Measurements from ENCODE around the gene IVD.
"Not testable (repeated sequence)": the region's sequence is repeated elsewhere in the genome, so short reads cannot be mapped to it uniquely, and the experiment has no call there.

IVD gene

DNA sequence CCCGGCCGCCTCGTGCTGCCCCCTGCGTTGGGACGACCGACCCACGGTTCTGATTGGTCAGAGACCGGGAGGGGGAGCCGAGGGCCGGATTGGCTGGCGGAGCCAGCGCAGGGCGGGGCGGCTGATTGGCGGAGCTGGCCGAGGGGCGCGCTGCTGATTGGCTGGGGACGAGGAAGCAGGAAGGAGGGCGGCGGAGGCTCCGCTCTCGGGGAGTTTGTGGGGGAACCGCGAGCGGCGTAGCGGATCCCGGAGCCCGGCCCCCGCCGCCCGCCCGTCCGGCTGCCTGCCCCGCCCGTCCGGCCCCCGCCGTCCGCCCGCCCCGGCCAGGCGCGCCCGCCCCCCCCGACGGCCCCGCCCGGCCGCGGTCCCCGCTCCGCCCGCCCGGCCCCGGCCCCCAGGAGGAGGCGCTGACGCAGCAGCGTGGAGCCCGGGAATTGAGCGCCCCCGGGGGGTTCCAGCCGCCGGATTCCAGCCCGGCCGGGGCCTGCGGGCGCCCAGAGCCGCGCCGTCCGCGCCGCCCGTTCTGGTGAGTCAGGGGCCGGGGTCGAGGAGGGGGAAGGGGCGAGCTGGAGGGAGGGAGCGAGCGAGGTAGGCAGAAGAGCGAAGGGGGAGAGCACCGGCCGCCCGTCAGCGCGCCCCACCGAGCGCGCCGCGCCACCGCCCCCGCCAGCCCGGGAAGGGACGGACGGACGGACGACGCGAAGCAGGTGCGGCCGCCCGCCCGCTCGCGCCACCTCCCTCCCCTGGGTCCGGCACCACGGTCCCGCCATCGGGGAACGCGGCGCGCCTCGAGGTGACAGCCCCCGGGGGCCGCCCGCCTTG lies 35.4 kb downstream of the IVD start, which contains the start of gene BAHD1:
BAHD1 (plus strand) TSS at position 211 of the 822 bp plus-strand sequence. CDS start 17,512 bp downstream, outside the sequence.
- peak; percentile 98 for DNase-seq

DNA sequence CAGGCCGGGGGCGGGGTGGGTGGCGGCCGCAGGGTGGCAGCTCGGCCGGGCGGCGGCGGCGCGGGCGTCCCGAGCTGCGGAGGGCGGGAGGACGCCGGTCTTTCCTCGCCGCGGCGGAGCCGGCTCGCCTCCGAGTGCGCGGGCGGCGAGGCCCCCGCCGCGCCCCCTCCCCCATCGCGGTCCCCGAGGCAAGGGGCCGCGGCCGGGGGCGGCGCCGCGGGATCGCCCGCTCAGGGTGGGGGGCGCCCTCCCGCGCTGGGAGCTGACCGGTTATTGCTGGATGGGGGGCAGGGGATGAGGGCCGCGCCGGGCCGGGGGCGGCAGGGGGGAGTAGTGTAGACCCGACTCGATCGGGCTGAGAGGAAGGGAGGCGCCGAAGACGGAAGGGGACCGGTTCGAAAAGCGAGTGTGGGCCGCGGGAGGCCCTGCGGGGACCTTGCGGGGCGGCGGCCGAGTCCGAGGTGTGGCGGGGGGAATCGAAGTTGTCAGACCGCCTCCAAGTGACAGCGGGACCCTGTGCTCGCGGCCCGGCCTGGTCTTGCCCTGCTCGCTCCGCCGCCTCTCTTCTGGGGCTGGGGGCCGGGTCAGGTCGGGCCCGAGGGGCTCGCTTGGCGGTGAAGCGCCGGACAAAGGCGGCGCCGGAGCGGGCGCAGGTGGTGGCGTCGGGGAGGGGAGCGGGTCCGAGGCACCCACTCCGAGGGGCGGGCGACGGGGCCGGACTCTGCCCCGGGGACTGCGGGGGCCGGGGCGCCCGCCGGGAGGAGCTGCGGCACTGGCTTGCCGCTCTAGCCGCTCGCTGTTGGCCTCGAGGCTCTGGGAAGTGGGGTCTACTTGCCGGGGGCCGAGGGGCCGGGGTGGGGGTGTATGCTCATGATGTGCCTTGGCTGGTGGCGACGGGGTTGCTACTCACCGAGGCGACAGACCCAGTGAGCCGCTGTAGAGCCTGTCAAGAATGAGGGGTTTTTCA lies 36.3 kb downstream of the IVD start:
- peak; percentile 46 for DNase-seq

DNA sequence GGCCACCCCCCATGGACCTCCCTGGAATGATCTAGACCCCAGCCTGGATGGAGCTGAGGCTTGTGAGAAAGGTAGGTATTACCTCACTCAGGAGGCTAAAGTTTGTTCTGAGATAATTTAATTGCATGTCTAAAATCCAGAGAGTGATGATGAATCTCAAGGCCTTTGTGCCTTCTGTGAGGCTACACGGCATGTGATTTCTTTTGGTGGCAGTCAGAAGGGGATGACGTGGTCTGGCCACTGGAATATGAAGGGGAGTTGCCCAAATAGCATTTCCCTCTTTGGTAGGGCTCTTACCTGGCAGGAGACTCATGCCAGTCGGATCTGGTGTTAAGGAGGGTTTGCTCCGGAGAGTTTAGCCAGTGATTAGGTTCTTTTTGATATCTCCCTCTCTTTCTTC lies 37.7 kb downstream of the IVD start:
- DNase-seq, result no peak

DNA sequence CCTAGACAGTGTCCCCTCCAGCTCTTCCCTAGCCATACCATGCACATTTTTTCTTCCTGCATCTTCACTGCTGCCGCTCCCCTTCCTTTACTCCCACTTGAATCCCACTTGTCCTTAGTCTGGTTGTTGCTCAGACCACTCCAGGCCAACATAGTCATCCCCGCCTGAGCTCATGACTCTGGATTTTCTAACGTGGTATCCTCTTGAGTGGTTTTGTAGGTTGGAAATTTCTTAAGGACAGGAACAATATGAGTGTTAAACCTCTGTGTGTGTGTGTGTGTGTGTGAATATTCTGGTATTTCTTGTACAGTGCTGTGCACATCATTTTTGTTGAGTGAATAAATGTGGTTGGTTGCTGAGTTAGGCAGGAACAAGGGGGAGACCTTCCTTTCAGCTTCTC lies 38.3 kb downstream of the IVD start:
- DNase-seq, result no peak

DNA sequence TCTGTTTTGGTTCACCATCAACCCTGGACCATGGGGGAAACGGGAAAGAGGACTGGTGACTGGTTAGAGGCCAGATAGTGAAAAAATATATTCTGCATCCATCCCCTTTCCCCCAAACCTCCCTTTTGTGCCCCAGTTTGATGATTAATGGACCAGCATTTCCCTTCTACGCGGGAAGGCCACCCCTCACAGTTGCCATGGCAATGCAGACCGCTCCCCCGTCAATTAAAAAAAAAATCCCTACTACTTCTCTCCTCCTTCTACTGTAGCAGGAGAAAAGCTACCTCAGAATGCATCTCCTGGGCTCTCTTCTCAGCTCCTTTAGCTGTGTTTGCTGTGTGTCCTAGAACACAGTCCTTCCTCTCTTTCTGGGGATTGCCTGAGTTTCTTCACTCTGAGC lies 39.1 kb downstream of the IVD start:
- DNase-seq, result no peak

DNA sequence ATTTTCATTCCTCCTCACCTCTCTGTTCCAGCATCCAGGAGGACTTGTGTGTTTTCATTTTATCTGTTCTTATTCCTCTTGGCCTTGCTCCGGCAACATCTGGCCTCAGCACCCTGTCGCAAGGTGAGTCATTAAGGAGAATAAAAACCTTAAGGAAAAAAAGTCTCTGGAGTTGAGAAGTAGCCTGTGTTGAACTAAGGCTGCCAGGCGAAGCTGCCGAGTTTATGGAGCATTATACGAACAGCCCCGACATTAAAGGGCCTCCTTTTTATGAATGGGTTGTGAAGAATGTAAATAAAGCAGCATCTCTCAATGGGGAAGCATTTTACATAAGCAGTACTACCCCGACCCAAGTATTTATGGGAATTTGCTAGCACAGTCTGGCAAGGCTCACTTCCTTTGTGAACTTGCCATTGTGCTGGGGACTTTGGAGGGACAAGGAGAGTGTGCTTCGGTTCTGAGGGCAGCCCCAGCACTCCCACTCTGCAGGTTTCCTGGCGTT lies 39.9 kb downstream of the IVD start:
- no peak for DNase-seq

DNA sequence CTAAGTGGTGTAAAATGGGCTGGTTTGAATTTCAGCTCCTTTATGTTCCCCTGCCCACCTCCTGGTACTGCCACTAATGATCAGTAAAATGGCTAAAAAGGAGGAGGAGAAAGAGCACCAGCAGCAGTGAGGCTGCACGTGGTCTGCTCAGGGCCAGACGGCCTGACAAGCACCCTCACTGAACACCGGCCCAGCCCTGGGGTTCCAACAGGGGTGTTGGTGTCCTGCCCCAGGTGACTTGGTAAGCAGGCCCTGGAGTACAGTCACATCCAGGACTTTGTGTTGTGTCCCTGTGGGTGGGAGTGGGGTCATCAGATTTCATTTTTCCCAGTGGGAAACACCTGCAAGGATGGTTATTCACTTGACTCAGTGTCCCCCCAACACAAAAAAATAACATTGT lies 40.5 kb downstream of the IVD start:
- DNase-seq, result no peak

DNA sequence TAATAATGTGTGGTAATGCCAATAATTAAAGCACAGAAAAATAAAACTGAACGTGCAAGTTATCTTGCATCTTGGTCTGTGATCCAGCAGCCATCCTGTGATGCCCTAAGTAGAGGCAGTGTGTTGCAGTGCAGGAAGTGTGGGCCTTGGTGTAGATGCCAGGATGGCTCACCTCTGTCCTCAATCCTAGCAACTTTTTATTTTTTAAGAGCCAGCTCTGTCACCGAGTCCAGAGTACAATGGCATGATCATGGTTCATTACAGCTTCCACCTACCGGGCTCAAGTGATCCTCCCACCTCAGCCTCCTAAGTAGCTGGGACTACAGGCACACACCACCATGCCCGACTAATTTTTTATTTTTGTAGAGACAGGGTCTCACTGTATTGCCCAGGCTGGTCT lies 42.8 kb downstream of the IVD start:
- DNase-seq, result no peak

DNA sequence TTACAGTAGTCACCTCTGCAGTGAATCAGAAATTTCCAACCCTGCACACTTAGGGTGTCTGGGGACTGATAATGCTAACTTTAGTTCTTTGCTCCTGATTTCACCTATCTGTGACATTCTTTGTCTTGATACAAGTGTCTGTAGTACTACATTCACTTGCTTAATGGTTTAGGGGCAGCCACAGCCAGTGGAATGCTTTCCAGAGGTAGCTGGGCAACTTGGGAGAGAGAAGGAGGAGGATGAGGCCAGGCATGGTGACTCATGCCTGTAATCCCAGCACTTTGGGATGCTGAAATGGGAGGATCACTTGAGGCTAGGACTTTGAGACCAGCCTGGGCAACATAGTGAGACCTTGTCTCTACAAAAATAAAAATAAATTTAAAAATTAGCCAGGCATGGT lies 43.7 kb downstream of the IVD start:
- DNase-seq, result no peak

DNA sequence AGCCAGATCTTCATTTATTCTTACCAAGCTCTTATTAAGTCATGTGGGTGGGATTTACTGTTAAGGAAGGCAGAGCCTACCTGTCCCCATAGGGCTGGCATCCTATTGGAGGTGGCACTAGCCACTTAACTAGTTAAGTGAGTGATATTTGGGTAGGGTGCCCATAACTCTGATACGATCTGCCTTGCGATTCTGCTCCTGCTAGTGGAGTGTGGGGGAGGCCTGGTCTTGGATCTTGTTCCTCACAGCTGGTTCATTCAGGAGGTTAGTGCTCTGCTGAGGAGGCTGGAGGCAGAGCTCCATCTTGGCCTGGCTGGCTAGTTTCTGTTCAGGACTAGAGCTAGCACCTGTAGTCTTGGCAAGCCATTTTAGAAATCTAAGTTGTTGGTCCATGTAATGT lies 44.5 kb downstream of the IVD start:
- no peak for DNase-seq

DNA sequence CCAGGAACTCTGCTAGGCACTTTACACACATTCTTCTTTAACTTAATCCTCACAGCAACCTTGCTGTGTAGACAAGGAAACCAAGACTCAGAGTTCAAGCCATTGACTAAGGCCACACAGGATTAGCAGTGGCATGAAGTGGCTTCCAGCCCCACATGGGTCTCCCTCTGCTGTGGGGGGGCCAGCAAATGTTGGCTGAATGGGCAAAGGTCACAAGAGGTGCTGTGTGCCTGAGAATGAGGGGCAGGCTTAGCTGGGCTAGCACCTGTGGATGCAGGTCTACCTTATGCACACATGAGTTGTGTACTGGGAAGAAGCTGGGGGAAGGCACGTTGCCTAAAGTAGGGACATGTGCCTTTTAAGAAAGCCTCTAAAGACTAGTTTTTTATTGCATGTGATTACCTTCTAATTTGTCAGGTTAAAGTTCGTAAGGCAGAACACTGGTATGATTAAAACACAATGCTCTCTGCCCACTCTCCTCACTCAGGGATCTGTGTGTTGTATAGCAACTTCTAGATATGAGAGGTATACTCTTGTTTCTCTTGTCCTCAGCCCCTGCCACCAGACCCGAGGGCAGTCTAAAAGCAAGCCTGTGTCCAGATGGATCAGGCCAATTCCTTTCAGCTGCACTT lies 46.0 kb downstream of the IVD start:
- DNase-seq, result no peak

DNA sequence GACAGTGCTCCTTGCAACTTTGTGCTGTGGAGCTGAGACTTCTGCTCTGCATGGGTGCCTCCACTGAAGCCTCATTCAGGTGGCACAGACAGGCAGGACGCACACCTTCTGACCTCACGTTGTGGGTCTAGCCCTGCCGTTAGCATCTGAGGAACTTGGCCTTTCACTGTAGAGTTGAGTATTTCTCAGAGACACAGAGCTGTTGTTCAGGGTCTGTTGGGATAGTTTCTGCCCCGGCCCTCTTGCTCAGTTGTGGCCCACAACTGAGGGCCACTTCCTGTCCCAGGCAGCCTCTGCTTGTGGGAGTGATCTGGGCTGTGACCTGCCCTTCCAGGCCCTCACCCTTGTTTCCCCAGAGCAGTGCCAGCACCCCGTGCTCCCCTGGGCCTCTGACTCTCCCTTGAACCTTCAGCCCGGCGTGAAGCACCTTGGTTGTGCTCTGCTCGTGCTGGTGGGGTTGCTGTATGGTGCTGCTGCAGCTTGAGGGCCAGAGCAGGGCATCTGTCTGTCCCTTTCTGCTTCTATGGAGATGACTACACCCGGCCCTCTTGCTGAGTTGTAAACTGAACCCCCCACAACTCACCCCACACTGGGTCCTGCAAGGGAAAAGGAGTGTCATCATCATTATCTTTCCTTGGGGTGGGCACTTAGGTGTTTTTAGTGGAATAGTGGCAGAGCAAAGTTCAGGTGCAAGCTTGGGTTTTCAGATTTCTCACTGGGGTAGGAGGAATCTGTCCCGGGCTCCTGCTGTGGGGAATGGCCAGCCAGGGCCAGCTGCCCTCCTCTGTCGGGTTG lies 46.9 kb downstream of the IVD start:
- no peak for DNase-seq

DNA sequence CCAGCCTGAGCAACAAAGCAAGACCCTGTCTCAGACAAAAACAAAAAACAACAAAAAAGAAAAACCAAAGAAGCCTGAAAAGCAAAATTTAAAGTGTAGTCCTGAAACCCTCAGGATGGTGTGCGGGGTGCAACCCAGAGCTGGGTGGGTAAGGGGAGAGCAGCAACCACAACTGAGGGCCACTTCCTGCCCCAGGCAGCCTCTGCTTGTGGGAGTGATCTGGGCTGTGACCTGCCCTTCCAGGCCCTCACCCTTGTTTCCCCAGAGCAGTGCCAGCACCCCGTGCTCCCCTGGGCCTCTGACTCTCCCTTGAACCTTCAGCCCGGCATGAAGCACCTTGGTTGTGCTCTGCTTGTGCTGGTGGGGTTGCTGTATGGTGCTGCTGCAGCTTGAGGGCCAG lies 48.3 kb downstream of the IVD start:
- not testable (repeated sequence) for DNase-seq

DNA sequence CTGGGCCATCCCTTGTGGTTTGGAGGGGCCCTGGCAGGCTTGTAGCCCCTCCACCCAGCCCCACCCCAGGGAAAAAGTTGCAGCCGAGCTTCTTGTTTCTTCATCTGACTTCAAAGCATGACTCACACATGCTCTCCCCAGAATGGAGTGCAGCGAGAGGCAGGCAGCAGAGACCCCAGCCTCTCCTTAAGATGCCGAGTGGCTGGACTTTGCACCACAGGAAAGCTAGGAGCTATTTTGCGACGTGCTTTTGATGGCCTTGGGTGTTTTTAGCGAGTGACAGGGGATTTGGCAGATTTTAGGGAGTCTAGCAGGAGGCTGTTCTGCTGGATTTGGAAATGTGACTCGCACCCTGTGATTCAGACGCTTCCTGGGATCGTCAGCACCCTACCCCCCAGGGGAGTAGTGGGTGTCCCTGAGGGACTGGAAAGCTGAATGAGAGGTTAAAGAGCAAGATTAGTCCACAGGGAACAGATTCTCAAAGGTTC lies 49.4 kb downstream of the IVD start:
- no peak for DNase-seq

DNA sequence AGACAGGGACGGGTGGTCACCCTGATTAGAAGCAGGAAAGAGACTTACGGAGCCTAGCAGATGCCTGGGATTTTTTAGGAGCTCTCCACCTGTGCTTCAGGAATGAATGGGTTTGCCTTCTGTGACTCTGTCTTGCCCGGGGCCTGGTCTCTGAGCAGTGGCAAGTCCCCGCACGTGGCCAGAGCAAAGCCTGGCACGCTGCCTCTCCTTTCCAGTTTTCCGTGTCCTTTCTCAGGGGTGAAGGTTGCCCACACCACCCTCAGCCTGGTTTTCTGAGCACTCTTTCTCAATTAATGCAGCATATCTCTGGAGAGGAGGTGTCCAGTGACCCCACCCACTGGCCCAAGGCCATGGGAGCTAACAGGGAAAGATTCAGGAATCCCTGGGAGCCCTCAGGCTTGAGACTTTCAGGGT lies 50.7 kb downstream of the IVD start:
- no peak for DNase-seq

DNA sequence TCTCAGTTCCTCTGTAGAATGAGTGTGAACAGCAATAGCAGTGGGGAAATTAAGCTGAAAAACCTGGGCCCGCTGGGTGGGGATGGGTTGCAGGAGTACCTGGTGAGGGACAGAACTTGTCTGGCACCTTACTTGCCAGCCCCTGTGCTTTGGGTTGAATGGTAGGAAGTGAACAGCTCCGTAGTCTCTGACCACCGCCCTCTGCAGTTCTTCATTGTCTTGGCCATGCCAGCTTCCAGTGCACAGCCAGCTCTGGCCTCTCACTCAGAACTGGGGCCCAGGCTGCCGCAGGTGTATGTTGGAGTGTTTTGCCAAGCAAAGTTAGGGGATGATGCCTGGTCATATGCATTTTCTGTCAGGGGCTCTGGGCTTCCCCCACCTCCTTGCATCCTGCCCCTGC lies 51.1 kb downstream of the IVD start:
- no peak for DNase-seq

DNA sequence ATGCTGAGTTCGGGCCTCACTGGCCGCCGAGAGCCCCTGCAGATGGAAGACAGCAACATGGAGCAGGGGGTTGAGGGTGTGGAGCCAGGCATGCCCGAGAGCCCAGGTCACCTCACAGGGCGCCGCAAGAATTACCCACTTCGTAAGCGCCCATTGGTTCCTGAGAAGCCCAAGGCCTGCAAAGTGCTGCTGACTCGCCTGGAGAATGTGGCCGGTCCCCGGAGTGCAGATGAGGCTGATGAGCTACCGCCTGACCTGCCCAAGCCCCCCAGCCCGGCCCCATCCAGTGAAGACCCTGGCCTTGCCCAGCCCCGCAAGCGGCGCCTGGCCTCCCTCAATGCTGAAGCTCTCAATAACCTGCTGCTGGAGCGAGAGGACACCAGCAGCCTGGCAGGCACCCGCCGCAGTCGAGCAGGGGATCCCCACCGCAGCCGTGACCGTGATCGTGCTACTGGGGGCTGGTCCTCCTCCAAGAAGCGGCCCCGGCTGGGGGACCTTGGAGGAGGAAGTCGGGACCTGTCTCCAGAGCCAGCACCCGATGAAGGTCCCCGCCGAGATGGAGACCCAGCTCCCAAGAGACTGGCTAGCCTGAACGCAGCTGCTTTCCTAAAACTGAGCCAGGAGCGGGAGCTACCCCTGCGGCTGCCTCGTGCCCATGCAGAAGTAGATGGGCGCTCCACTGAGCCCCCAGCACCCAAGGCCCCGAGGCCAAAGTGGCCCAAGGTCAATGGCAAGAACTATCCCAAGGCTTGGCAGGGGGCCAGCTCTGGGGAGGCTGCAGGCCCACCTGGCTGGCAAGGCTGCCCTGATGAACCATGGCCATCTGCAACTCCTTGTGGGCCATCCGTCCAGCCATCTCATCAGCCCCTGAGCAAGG lies 53.1 kb downstream of the IVD start:
- DNase-seq, result no peak

DNA sequence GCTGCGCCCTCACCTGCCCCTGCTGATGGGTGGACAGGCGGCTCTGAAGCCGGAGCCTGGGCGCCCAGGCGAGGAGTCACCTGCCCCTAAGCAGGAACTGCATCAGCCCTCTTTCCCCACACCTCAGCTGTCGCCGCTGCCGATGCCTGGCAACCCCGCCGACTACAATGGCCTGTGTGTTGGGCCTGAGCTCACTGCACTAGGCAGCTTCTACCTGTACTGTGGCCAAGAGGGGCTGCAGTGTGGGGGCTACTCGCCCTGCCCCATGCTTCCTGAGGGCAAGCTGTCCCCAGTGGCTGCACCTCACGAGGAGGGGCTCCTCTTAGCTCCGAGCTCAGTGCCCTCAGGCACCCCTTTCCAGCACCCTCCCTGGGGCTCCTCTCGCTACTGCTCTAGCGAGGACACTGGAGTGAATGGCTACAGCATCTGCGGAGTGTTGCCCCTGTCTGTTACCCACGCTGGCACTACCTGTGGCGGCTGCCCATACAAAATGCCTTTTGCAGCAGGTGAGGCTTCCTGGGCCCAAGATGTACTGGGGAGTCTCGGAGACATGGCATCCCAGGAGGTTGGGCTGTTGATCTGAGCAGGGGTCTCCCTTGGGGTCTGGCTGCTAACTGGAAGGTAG lies 53.9 kb downstream of the IVD start:
- no peak for DNase-seq

DNA sequence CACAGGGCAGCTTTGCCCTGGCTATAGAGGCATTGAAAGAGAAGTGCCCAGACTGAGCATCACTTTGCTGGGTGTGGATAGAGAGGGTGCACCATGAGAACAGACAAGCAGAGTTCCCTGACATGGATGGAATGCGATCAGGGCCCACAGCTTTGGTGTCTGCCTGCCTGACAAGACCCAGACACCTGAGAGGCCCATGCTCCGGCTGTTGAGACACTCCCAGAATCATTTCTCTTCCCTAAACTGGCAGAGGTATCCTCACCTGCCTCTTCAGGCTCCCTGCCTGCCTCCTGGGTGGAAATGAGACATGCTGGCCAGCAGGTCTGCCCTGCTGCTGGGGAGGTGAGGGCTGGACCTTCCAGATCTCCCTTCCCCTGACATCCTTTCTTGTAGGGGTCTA lies 54.8 kb downstream of the IVD start:
- DNase-seq, result no peak

DNA sequence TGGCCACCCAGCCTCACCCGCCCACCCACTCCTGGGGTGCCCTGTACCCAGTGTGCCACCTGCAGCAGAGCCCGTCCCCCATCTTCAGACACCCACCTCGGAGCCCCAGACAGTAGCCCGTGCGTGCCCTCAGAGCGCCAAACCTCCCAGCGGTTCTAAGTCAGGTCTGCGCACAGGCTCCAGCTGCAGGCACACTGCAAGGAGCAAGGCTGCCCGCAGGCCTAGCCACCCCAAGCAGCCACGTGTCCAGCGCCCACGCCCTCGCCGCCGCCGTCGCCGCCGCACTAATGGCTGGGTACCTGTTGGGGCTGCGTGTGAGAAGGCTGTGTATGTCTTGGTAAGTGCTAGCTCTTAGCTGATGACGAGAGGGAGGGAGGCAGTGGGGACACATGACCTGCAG lies 56.4 kb downstream of the IVD start:
- DNase-seq, result no peak

DNA sequence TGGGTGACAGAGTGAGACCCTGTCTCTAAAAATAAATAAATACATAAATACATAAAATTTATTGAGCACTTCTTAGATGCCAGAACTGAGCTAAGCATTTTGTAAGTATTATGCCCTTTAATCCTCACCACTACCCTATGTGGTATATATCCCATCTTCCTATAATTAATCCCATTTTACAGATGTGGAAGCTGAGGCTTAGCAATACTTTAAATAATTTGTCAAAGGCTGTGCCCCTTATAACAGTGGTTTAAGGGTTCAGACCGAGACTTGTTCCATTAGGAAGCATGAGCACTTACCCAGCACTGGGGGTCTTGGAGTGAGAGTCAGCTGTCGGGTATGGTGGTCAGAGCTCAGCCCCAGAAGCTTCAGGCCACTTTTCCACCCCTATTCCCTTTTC lies 57.7 kb downstream of the IVD start:
- no peak for DNase-seq
